EH (cell line): ENCODE measurements around the gene SPATA13.

ENCODE experiments used
- DNase-seq: peaks from one replicate; pipeline ENCODE4 v3.0.0-alpha.2; 2015; ENCODE audit warnings: low read depth

Gene SPATA13

GRCh38 chr13:24253520-24254145 is 93.1 kb downstream of the SPATA13 start:
- DNase-seq, result no peak

- DNase-seq, result no peak
Measured at GRCh38 chr13:24254146-24254841, 93.8 kb downstream of the SPATA13 start.

GRCh38 chr13:24257497-24257896 is 97.0 kb downstream of the SPATA13 start:
- DNase-seq, result no peak

GRCh38 chr13:24261566-24261965 is 101.0 kb downstream of the SPATA13 start:
- no peak for DNase-seq

- DNase-seq, result peak; percentile 26
Measured at GRCh38 chr13:24263632-24264031, 103.1 kb downstream of the SPATA13 start.

- no peak for DNase-seq
Measured at GRCh38 chr13:24264976-24265375, 104.5 kb downstream of the SPATA13 start.

GRCh38 chr13:24265453-24265852 is 104.9 kb downstream of the SPATA13 start:
- DNase-seq, result no peak

GRCh38 chr13:24267274-24267673 is 106.8 kb downstream of the SPATA13 start:
- no peak for DNase-seq

- DNase-seq, result no peak
Measured at GRCh38 chr13:24267801-24268200, 107.3 kb downstream of the SPATA13 start.

GRCh38 chr13:24269821-24270220 is 109.3 kb downstream of the SPATA13 start:
- no peak for DNase-seq

GRCh38 chr13:24270639-24271141 is 110.2 kb downstream of the SPATA13 start:
- DNase-seq, result peak; percentile 46

- no peak for DNase-seq
Measured at GRCh38 chr13:24271231-24271600, 110.7 kb downstream of the SPATA13 start.

GRCh38 chr13:24271601-24272451 is 111.3 kb downstream of the SPATA13 start:
- DNase-seq, result peak; percentile 80

GRCh38 chr13:24272452-24273161 is 112.1 kb downstream of the SPATA13 start:
- no peak for DNase-seq

- no peak for DNase-seq
Measured at GRCh38 chr13:24273926-24274325, 113.4 kb downstream of the SPATA13 start.

- DNase-seq, result no peak
Measured at GRCh38 chr13:24274452-24275021, 114.0 kb downstream of the SPATA13 start.

- DNase-seq, result no peak
Measured at GRCh38 chr13:24275041-24275440, 114.5 kb downstream of the SPATA13 start.

- DNase-seq, result no peak
Measured at GRCh38 chr13:24276306-24276705, 115.8 kb downstream of the SPATA13 start.

- no peak for DNase-seq
Measured at GRCh38 chr13:24276861-24277260, 116.3 kb downstream of the SPATA13 start.

GRCh38 chr13:24277761-24278160 is 117.2 kb downstream of the SPATA13 start:
- no peak for DNase-seq

- no peak for DNase-seq
Measured at GRCh38 chr13:24279327-24280110, 119.0 kb downstream of the SPATA13 start.
